GM23338 (cell line): ENCODE data around the gene FAM3D. TPM values are rescaled to one million over a fixed set of nuclear protein-coding genes. Genes with fewer than 3 reads are reported as not detected.

Experiments
- ATAC-seq: fragments of 200-7000 bp; cut with Tn5 transposase; 3 replicates; pipeline ENCODE4 v1.9.1; 2020
- DNase-seq: peaks from one replicate; pipeline ENCODE4 v3.0.0-alpha.2; 2015; ENCODE audit warnings: low spot score
- H2AFZ ChIP-seq: fragments of 200-600 bp; sonication (generic); 2 replicates; pipeline ENCODE4 v1.8.0; 2016; ENCODE audit warnings: antibody characterized with exemption, mild to moderate bottlenecking, moderate library complexity
- H3F3A ChIP-seq: fragments of 200-600 bp; sonication (generic); replicated peaks from 2 replicates; pipeline ENCODE4 v1.8.0; 2017; ENCODE audit warnings: antibody characterized with exemption, mixed run types, low read depth
- H3K27ac ChIP-seq: fragments of 200-600 bp; sonication (generic); 2 replicates; pipeline ENCODE4 v1.6.1; 2016; ENCODE audit warnings: low read depth
- H3K27me3 ChIP-seq: fragments of 200-600 bp; sonication (generic); 2 replicates; pipeline ENCODE4 v1.8.0; 2016; ENCODE audit warnings: mild to moderate bottlenecking, mixed run types, moderate library complexity; ENCODE audit not compliant: insufficient read depth
- H3K36me3 ChIP-seq: fragments of 200-600 bp; sonication (generic); 2 replicates; pipeline ENCODE4 v1.8.0; 2016; ENCODE audit warnings: mild to moderate bottlenecking; ENCODE audit not compliant: insufficient read depth
- H3K4me1 ChIP-seq: fragments of 200-600 bp; sonication (generic); 2 replicates; pipeline ENCODE4 v1.8.0; 2016; ENCODE audit warnings: mild to moderate bottlenecking, moderate library complexity; ENCODE audit not compliant: insufficient read depth
- H3K4me2 ChIP-seq: fragments of 200-600 bp; sonication (generic); 2 replicates; pipeline ENCODE4 v1.7.1; 2017; ENCODE audit warnings: mixed run types
- H3K4me3 ChIP-seq: fragments of 200-600 bp; sonication (generic); 2 replicates; pipeline ENCODE4 v1.6.1; 2016; ENCODE audit warnings: mixed run types
- H3K79me2 ChIP-seq: fragments of 200-600 bp; sonication (generic); replicated peaks from 2 replicates; pipeline ENCODE4 v1.8.0; 2017; ENCODE audit warnings: mild to moderate bottlenecking; ENCODE audit not compliant: insufficient read depth
- H3K9me2 ChIP-seq: fragments of 200-600 bp; sonication (generic); 2 replicates; pipeline ENCODE4 v1.8.0; 2017; ENCODE audit not compliant: insufficient read depth
- H4K20me1 ChIP-seq: fragments of 200-600 bp; sonication (generic); replicated peaks from 2 replicates; pipeline ENCODE4 v1.8.0; 2017; ENCODE audit warnings: mild to moderate bottlenecking; ENCODE audit not compliant: insufficient read depth
- H3K27ac Mint-ChIP-seq: 2 replicates; pipeline ENCODE4 v1.8.0; 2020; ENCODE audit warnings: inconsistent platforms, mild to moderate bottlenecking, moderate library complexity, mixed read lengths
- H3K27me3 Mint-ChIP-seq: 3 replicates; pipeline ENCODE4 v1.8.0; 2022; ENCODE audit warnings: low read depth, mild to moderate bottlenecking, moderate library complexity, mixed read lengths, inconsistent platforms; ENCODE audit not compliant: insufficient read depth, poor library complexity
- H3K36me3 Mint-ChIP-seq: 3 replicates; pipeline ENCODE4 v1.8.0; 2021; ENCODE audit warnings: low read depth, mild to moderate bottlenecking, inconsistent platforms, moderate library complexity, mixed read lengths
- H3K4me1 Mint-ChIP-seq: 3 replicates; pipeline ENCODE4 v1.8.0; 2020; ENCODE audit warnings: mild to moderate bottlenecking, inconsistent platforms, mixed read lengths
- H3K4me3 Mint-ChIP-seq: 3 replicates; pipeline ENCODE4 v1.8.0; 2021; ENCODE audit warnings: moderate library complexity, mild to moderate bottlenecking, inconsistent platforms, mixed read lengths
- H3K9me3 Mint-ChIP-seq: 3 replicates; pipeline ENCODE4 v1.8.0; 2020; ENCODE audit warnings: moderate library complexity, mild to moderate bottlenecking, inconsistent platforms, mixed read lengths
- CREB1 ChIP-seq: fragments of 250-450 bp; sonication (Bioruptor Pico); IDR thresholded peaks from 2 replicates; pipeline ENCODE4 v1.5.0; 2020; ENCODE audit warnings: low read depth, mild to moderate bottlenecking, moderate library complexity
- CTCF ChIP-seq, 2 experiments: fragments of 200-600 bp in 1 of 2; sonication (generic) in 1 of 2; conservative IDR thresholded peaks; 2 replicates each; pipeline versions ENCODE4 v1.5.1 to v1.6.1; 2016 to 2017; ENCODE audit warnings: antibody characterized with exemption in 2 of 2, low read depth in 2 of 2, mild to moderate bottlenecking in 2 of 2, moderate library complexity in 1 of 2
- EZH2phosphoT487 ChIP-seq: fragments of 200-600 bp; sonication (generic); IDR thresholded peaks from one replicate; pipeline ENCODE4 v1.8.1; 2018; ENCODE audit warnings: antibody characterized with exemption; ENCODE audit not compliant: unreplicated experiment
- REST ChIP-seq: IDR thresholded peaks from one replicate; pipeline ENCODE4 v1.6.1; 2018; ENCODE audit warnings: antibody characterized with exemption; ENCODE audit not compliant: unreplicated experiment
- ZNF331 ChIP-seq: fragments of 250-450 bp; sonication (Bioruptor Pico); IDR thresholded peaks from 2 replicates; pipeline ENCODE4 v1.5.0; 2020; ENCODE audit warnings: low read depth, mild to moderate bottlenecking, moderate library complexity
- ZNF462 ChIP-seq: fragments of 250-450 bp; sonication (Bioruptor Pico); IDR thresholded peaks from 2 replicates; pipeline ENCODE4 v1.5.0; 2020; ENCODE audit warnings: mild to moderate bottlenecking, moderate library complexity
- polyA plus RNA-seq: library from polyadenylated mRNA; unstranded; fragments of >200 nt; fragmentation: Nextera tagmentation; extraction: Ambion mirVana; gene quantifications from 2 replicates; pipeline ENCODE4 v1.2.1, GENCODE V29; 2016
- total RNA-seq: library from RNA; depleted of rRNA; stranded (reverse); fragments of >200 nt; shearing (Covaris generic); gene quantifications from 2 replicates; pipeline ENCODE4 v1.2.3, GENCODE V29; 2014

FAM3D gene
- total and polyA plus RNA-seq, 2 experiments from 2014 or later: 0.26 TPM; not detected in 1

- TF ChIP-seq CTCF (conservative IDR thresholded peaks at IDR 0.05; ENCODE audit: low read depth in 2 of 2): no peak
- TF ChIP-seq REST: no peak
- TF ChIP-seq CREB1 (CRISPR knock-in tag): no peak
- no peak for TF ChIP-seq EZH2phosphoT487
Measured at GRCh38 chr3:58693940-58694850, 27.6 kb upstream of the FAM3D start (continued).

GRCh38 chr3:58692484-58692883, 25.9 kb upstream of the FAM3D start:
- Mint-ChIP-seq H3K36me3 (peaks cover 52% of the 10 kb centered on the region), H3K27ac (no peak overlapping the region), H3K4me1 (no peaks in the 10 kb centered on the region), H3K4me3 (no peak overlapping the region), H3K27me3 (peaks cover 2% of the 10 kb centered on the region), H3K9me3 (peaks cover 77% of the 10 kb centered on the region)
- Histone ChIP-seq H3K9me2 (peaks cover 15% of the 10 kb centered on the region), H2AFZ (no peak overlapping the region), H3K4me2 (no peak overlapping the region), H3K79me2 (no peaks in the 10 kb centered on the region), H3K27me3 (no peaks in the 10 kb centered on the region), H3K36me3 (peaks cover 5% of the 10 kb centered on the region; the same call in 1 of the 2 replicates), H3K4me1 (no peaks in the 10 kb centered on the region), H3K4me3 (no peak overlapping the region), H4K20me1 (no peaks in the 10 kb centered on the region), H3F3A (no peaks in the 10 kb centered on the region), H3K27ac (no peak overlapping the region)
- DNase-seq (no peak), ATAC-seq (no peak)
- TF ChIP-seq CREB1 (CRISPR knock-in tag) (no peak), ZNF331 (CRISPR knock-in tag) (no peak), REST (no peak), ZNF462 (CRISPR knock-in tag) (no peak)
